DND-41 (cell line): Measurements from ENCODE around the gene OCA2.

ENCODE experiments used
- ATAC-seq: fragments of 200-7000 bp; cut with Tn5 transposase; 3 replicates; pipeline ENCODE4 v1.9.1; 2021; ENCODE audit warnings: low read depth; ENCODE audit not compliant: insufficient read depth
- DNase-seq: peaks from one replicate; pipeline ENCODE4 v3.0.0-alpha.2; 2020
- H2AFZ ChIP-seq: 2 replicates; pipeline ENCODE4 v1.6.0; 2012; ENCODE audit warnings: low read depth, low read length
- H3K27ac ChIP-seq: 2 replicates; pipeline ENCODE4 v1.5.1; 2012; ENCODE audit warnings: low read length, inconsistent platforms
- H3K27me3 ChIP-seq: fragments of 200-600 bp; sonication (generic); 2 replicates; pipeline ENCODE4 v1.6.0; 2012; ENCODE audit warnings: low read length, mild to moderate bottlenecking, inconsistent platforms; ENCODE audit not compliant: insufficient read depth, poor library complexity
- H3K36me3 ChIP-seq: 2 replicates; pipeline ENCODE4 v1.5.1; 2012; ENCODE audit warnings: low read length, inconsistent platforms; ENCODE audit not compliant: insufficient read depth
- H3K4me1 ChIP-seq: 2 replicates; pipeline ENCODE4 v1.5.1; 2012; ENCODE audit warnings: mild to moderate bottlenecking, low read length; ENCODE audit not compliant: insufficient read depth
- H3K4me2 ChIP-seq: 2 replicates; pipeline ENCODE4 v1.6.0; 2012; ENCODE audit warnings: mild to moderate bottlenecking, moderate library complexity, low read length, inconsistent platforms; ENCODE audit not compliant: insufficient read depth
- H3K4me3 ChIP-seq, 2 experiments: fragments of 200-600 bp in 1 of 2; shearing (Covaris generic) in 1 of 2; 2 replicates each; pipeline ENCODE4 v1.5.1; 2012 to 2016; ENCODE audit warnings: inconsistent platforms in 2 of 2, low read length in 2 of 2, mild to moderate bottlenecking in 2 of 2, low read depth in 1 of 2, moderate library complexity in 1 of 2
- H3K79me2 ChIP-seq: 2 replicates; pipeline ENCODE4 v1.6.0; 2012; ENCODE audit warnings: low read length, inconsistent platforms; ENCODE audit not compliant: insufficient read depth
- H3K9ac ChIP-seq: 2 replicates; pipeline ENCODE4 v1.6.0; 2012; ENCODE audit warnings: low read depth, mild to moderate bottlenecking, inconsistent platforms, low read length, moderate library complexity
- H3K9me3 ChIP-seq: 2 replicates; pipeline ENCODE4 v1.5.1; 2012; ENCODE audit warnings: low read length, moderate library complexity, mild to moderate bottlenecking, inconsistent platforms; ENCODE audit not compliant: insufficient read depth, severe bottlenecking
- H4K20me1 ChIP-seq: 2 replicates; pipeline ENCODE4 v1.6.0; 2012; ENCODE audit warnings: low read length; ENCODE audit not compliant: insufficient read depth
- EZH2 ChIP-seq: IDR thresholded peaks from 3 replicates; pipeline ENCODE4 v1.6.1; 2012; ENCODE audit warnings: borderline replicate concordance, low read depth, mild to moderate bottlenecking, moderate library complexity, low read length, inconsistent platforms; ENCODE audit not compliant: severe bottlenecking
- TF ChIP-seq, protein P1 (sequence below): IDR thresholded peaks from 2 replicates; pipeline ENCODE4 v1.5.1; 2012; ENCODE audit warnings: borderline replicate concordance, low read length, moderate library complexity, mild to moderate bottlenecking; ENCODE audit not compliant: poor library complexity, severe bottlenecking; ENCODE audit errors: extremely low read depth

OCA2 gene

DNA sequence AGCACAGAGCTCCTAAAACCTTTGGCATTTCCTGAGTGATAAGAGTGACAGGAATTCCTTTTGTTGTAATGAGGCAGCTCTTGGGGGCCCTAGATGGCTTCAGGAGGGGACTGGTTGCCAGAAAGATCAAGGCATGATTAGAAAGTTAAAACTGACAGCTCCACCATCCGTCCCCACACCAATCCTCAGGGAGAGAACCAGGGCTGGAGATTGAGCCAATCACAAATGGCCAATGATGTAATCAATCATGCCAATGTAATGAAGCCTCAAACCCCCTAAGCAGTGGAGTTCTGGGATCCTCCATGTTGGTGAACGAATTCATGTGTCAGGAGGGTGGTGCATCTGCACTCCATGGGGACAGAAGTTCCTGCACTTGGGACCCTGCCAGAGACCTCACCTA, 265.1 kb downstream of the OCA2 start:
- no peak for DNase-seq
- Histone ChIP-seq H3K9me3 (no peaks in the 10 kb centered on the region), H3K4me3 (no peak overlapping the region), H3K36me3 (no peaks in the 10 kb centered on the region), H2AFZ (no peak overlapping the region), H3K4me1 (no peaks in the 10 kb centered on the region), H4K20me1 (no peaks in the 10 kb centered on the region), H3K27me3 (no peaks in the 10 kb centered on the region), H3K4me2 (no peak overlapping the region), H3K9ac (no peak overlapping the region), H3K79me2 (no peaks in the 10 kb centered on the region), H3K27ac (no peak overlapping the region)
- no peak for ATAC-seq
- no peak for TF ChIP-seq EZH2

DNA sequence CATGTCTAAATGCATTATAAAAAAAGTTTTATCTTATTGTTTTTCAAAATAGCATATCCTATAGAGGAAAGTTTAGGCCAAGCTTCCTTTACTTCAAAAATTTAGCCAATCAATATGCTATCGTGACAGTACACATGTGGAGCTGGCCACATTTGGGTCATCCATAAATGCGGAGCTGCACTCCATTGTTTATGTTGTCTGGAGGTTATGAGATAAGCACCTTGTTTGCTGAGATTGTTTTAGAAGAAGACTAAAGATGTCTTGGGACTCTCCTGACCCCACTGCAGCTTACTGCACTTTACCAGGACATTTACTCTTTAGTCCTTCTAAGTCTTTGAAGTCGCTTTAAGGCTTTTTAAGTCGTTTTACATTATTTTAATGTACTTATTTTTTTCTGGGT, 265.9 kb downstream of the OCA2 start:
- ATAC-seq = no peak
- Histone ChIP-seq H3K4me1 (no peaks in the 10 kb centered on the region), H3K4me3 (no peak overlapping the region), H3K4me2 (no peak overlapping the region), H2AFZ (no peak overlapping the region), H3K9ac (no peak overlapping the region), H3K9me3 (no peaks in the 10 kb centered on the region), H3K79me2 (no peaks in the 10 kb centered on the region), H3K27me3 (no peaks in the 10 kb centered on the region), H4K20me1 (no peaks in the 10 kb centered on the region), H3K36me3 (no peaks in the 10 kb centered on the region), H3K27ac (no peak overlapping the region)
- TF ChIP-seq EZH2 = no peak
- TF ChIP-seq, protein P1, sequence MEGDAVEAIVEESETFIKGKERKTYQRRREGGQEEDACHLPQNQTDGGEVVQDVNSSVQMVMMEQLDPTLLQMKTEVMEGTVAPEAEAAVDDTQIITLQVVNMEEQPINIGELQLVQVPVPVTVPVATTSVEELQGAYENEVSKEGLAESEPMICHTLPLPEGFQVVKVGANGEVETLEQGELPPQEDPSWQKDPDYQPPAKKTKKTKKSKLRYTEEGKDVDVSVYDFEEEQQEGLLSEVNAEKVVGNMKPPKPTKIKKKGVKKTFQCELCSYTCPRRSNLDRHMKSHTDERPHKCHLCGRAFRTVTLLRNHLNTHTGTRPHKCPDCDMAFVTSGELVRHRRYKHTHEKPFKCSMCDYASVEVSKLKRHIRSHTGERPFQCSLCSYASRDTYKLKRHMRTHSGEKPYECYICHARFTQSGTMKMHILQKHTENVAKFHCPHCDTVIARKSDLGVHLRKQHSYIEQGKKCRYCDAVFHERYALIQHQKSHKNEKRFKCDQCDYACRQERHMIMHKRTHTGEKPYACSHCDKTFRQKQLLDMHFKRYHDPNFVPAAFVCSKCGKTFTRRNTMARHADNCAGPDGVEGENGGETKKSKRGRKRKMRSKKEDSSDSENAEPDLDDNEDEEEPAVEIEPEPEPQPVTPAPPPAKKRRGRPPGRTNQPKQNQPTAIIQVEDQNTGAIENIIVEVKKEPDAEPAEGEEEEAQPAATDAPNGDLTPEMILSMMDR = no peak
- DNase-seq = no peak

DNA sequence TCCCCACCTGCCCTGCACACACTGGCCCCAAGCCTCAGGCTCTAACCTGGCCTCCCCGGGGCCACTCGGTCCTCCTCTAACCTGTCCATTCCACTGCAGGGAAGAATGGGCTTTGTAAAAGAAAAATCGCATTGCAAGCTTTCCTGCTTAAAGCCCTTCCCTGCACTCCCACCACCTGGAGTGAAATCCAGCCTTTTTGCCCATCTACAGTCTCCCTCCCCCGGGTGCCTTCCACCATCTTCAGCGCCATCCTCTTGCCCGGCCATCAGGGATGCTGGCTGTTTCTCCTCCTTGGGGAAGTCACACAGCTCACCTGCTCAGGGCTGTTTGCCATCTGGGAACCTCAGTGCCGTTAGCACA, 266.9 kb downstream of the OCA2 start:
- H3K9me3 ChIP-seq = no peaks in the 10 kb centered on the region
- no peak overlapping the region for H2AFZ ChIP-seq
- ATAC-seq (no peak), DNase-seq (no peak)
- H4K20me1 ChIP-seq = no peaks in the 10 kb centered on the region
- H3K4me2 ChIP-seq = no peak overlapping the region
- no peaks in the 10 kb centered on the region for H3K27me3 ChIP-seq
- H3K4me1 ChIP-seq = no peaks in the 10 kb centered on the region
- no peak overlapping the region for H3K9ac ChIP-seq
- H3K36me3 ChIP-seq = no peaks in the 10 kb centered on the region
- H3K4me3 ChIP-seq = no peak overlapping the region
- H3K27ac ChIP-seq = no peak overlapping the region
- TF ChIP-seq, protein P1 = no peak
- no peak for TF ChIP-seq EZH2
- H3K79me2 ChIP-seq = no peaks in the 10 kb centered on the region

DNA sequence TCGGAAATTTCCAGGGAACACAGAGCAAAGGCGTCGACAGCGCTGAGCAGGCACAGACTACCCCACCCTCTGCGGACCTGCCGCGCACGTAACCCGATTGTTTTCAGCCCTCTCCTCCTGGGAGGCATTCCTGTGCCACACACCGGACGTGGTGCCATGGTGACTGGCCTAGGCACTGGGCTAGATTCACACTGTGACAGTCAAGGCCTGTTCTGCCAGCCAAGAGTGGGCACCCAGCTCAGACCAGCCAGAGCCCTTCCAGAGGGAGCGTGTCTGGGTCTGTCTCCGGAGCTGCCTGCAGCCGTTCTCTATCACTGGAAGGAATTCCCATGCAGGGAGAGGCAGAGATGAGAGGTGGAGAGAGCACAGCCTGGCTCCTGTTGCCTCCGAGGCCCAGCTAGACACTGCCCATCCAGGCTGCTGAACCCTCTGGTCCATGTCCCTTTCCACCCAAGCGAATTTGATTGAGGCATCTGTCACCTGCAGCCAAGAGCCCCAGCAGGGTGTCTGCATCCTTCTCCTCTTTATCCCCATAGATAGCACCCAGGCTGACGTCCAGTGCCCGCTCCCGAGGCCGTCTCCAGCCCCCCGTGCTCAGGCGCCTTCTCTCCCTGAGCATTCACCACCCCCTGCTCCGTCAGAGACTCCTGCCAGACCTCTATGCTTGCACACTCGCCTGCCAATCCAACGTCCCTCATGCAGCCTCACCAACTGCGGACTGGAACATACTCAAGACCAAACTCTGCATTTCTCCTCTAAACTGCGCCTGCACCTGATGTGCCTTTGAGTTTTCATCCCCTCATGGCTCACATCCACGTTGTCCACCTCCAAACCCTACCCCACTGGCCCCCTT, 267.5 kb downstream of the OCA2 start:
- DNase-seq (no peak), ATAC-seq (no peak)
- TF ChIP-seq, protein P1 = no peak
- TF ChIP-seq EZH2 = no peak

More for the DNA sequence above, 267.5 kb downstream of the OCA2 start:
- no peak overlapping the region for H3K27ac ChIP-seq
- H4K20me1 ChIP-seq = no peaks in the 10 kb centered on the region
- H3K4me2 ChIP-seq = no peak overlapping the region
- H2AFZ ChIP-seq = no peak overlapping the region
- H3K27me3 ChIP-seq = no peaks in the 10 kb centered on the region
- no peaks in the 10 kb centered on the region for H3K79me2 ChIP-seq
- H3K9me3 ChIP-seq = no peaks in the 10 kb centered on the region
- H3K4me1 ChIP-seq = no peaks in the 10 kb centered on the region
- H3K4me3 ChIP-seq = no peak overlapping the region
- no peaks in the 10 kb centered on the region for H3K36me3 ChIP-seq
- no peak overlapping the region for H3K9ac ChIP-seq
